CD4-positive, alpha-beta T cell treated with Interferon gamma for 1 hour (primary cell): ENCODE data around the gene METTL15.
"Not testable (repeated sequence)": the region's sequence is repeated elsewhere in the genome, so short reads cannot be mapped to it uniquely, and the experiment has no call there.

Experiments
- DNase-seq: peaks from one replicate; pipeline ENCODE4 v3.0.0-alpha.2; 2020

The METTL15 gene

GRCh38 chr11:28303477-28304191, 195.4 kb downstream of the METTL15 start:
- DNase-seq: no peak

- DNase-seq: no peak
These were observed 207.3 kb downstream of the METTL15 start for GRCh38 chr11:28315440-28315839.

GRCh38 chr11:28318871-28319270, 210.7 kb downstream of the METTL15 start:
- no peak for DNase-seq

GRCh38 chr11:28323621-28324020, 215.4 kb downstream of the METTL15 start:
- DNase-seq: no peak

- not testable (repeated sequence) for DNase-seq
These were observed 224.2 kb downstream of the METTL15 start for GRCh38 chr11:28332393-28332792.

GRCh38 chr11:28337701-28338100, 229.5 kb downstream of the METTL15 start:
- no peak for DNase-seq

GRCh38 chr11:28338371-28338770, 230.2 kb downstream of the METTL15 start:
- DNase-seq: no peak

GRCh38 chr11:28339488-28339887, 231.3 kb downstream of the METTL15 start:
- DNase-seq: no peak

GRCh38 chr11:28342716-28343115, 234.5 kb downstream of the METTL15 start:
- DNase-seq: no peak

GRCh38 chr11:28343304-28344233, 235.4 kb downstream of the METTL15 start:
- DNase-seq: no peak

- DNase-seq: no peak
These were observed 238.0 kb downstream of the METTL15 start for GRCh38 chr11:28346209-28346608.

GRCh38 chr11:28346721-28347120, 238.5 kb downstream of the METTL15 start:
- no peak for DNase-seq

- no peak for DNase-seq
These were observed 239.2 kb downstream of the METTL15 start for GRCh38 chr11:28347371-28347770.

GRCh38 chr11:28350216-28350615, 242.0 kb downstream of the METTL15 start:
- DNase-seq: no peak

GRCh38 chr11:28353991-28354390, 245.8 kb downstream of the METTL15 start:
- DNase-seq: no peak

- DNase-seq: no peak
These were observed 258.6 kb downstream of the METTL15 start for GRCh38 chr11:28366549-28367346.

- not testable (repeated sequence) for DNase-seq
These were observed 269.9 kb downstream of the METTL15 start for GRCh38 chr11:28378095-28378494.
